ENCODE data around the gene ADGRD1.

- TF ChIP-seq CTCF (IDR thresholded peaks at IDR 0.05; ENCODE audit: borderline replicate concordance, extremely low read depth, low read length, poor library complexity, severe bottlenecking) = no peak
- TF ChIP-seq EZH2 (IDR thresholded peaks at IDR 0.05; ENCODE audit: borderline replicate concordance, low read depth, low read length, severe bottlenecking) = no peak
Measured at GRCh38 chr12:131065279-131065678, 111.6 kb downstream of the ADGRD1 start.

Measured in DND-41 (cell line).